Loucy (cell line): Measurements from ENCODE around the gene GPX1.

ENCODE experiments used
- CTCF ChIP-seq: fragments of 200-600 bp; sonication (generic); conservative IDR thresholded peaks from 2 replicates; pipeline ENCODE4 v1.5.1; 2014; ENCODE audit warnings: mild to moderate bottlenecking, antibody characterized with exemption, low read length
- EZH2phosphoT487 ChIP-seq: fragments of 200-600 bp; IDR thresholded peaks from 2 replicates; pipeline ENCODE4 v1.6.1; 2018; ENCODE audit warnings: antibody characterized with exemption, mild to moderate bottlenecking, moderate library complexity, borderline replicate concordance

DNA sequence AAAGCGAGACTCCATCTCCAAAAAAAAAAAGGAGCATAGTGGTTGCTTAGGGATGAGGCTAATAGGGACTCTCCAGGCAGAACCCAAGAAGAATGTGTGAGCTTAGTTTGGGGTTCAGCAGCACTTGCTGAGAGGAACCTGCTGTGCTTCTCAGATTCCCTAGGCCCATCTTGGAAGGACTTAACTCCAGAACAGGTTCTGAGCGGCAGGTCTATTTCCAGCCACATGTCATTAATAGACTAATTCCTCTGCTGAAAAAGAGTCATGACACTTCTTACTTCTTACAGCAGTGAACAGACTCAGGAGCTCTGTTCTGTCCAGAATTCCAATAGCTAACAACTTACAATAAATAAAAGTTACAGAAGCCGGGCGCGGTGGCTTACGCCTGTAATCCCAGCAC lies 31.1 kb upstream of the GPX1 start:
- TF ChIP-seq CTCF (no peak), EZH2phosphoT487 (no peak)
